Stimulated activated CD8-positive, alpha-beta memory T cell treated with anti-CD3 and anti-CD28 coated beads, Interleukin-15, amount 100 ng/mL, for 1 hour (primary cell): Measurements from ENCODE around the gene LNPEP.
"Not testable (repeated sequence)": the region's sequence is repeated elsewhere in the genome, so short reads cannot be mapped to it uniquely, and the experiment has no call there.

Experiments used
- DNase-seq: peaks from one replicate; pipeline ENCODE4 v3.0.0-alpha.2; 2020; ENCODE audit warnings: low read depth

The LNPEP gene

GRCh38 chr5:96930058-96930457 lies 5.8 kb upstream of the LNPEP start:
- DNase-seq: no peak

GRCh38 chr5:96930589-96930988 lies 5.3 kb upstream of the LNPEP start:
- no peak for DNase-seq

- not testable (repeated sequence) for DNase-seq
These were observed 4.8 kb upstream of the LNPEP start for GRCh38 chr5:96931037-96931436.

GRCh38 chr5:96931605-96932004 lies 4.3 kb upstream of the LNPEP start:
- DNase-seq: no peak

- no peak for DNase-seq
These were observed 3.9 kb upstream of the LNPEP start for GRCh38 chr5:96932026-96932425.

GRCh38 chr5:96933764-96934707 lies 1.8 kb upstream of the LNPEP start:
- DNase-seq: no peak

- DNase-seq: peak; percentile 79
These were observed 947 bp upstream of the LNPEP start for GRCh38 chr5:96934708-96935558.

- DNase-seq: no peak
These were observed 796 bp downstream of the LNPEP start for GRCh38 chr5:96936431-96937320.

GRCh38 chr5:96940586-96940985 lies 4.7 kb downstream of the LNPEP start:
- DNase-seq: no peak

GRCh38 chr5:96941140-96941539 lies 5.3 kb downstream of the LNPEP start:
- no peak for DNase-seq

- DNase-seq: no peak
These were observed 6.2 kb downstream of the LNPEP start for GRCh38 chr5:96942078-96942477.

GRCh38 chr5:96942911-96943310 lies 7.0 kb downstream of the LNPEP start:
- DNase-seq: no peak

GRCh38 chr5:96943799-96944198 lies 7.9 kb downstream of the LNPEP start:
- no peak for DNase-seq

- DNase-seq: no peak
These were observed 9.4 kb downstream of the LNPEP start for GRCh38 chr5:96945144-96945897.

- DNase-seq: no peak
These were observed 10.5 kb downstream of the LNPEP start for GRCh38 chr5:96946381-96946780.

GRCh38 chr5:96952118-96952750 lies 16.4 kb downstream of the LNPEP start:
- no peak for DNase-seq

- DNase-seq: no peak
These were observed 17.3 kb downstream of the LNPEP start for GRCh38 chr5:96952974-96953730.

GRCh38 chr5:96957254-96958049 lies 21.6 kb downstream of the LNPEP start:
- no peak for DNase-seq

- no peak for DNase-seq
These were observed 23.1 kb downstream of the LNPEP start for GRCh38 chr5:96958977-96959376.
